HG02623 (cell line): ENCODE results near the gene MFNG.
"Not testable (repeated sequence)": the region's sequence is repeated elsewhere in the genome, so short reads cannot be mapped to it uniquely, and the experiment has no call there.

Source experiments
- ATAC-seq: cut with Tn5 transposase; IDR thresholded peaks from one replicate; pipeline ENCODE4 v1.9.1; 2021; ENCODE audit warnings: moderate library complexity; ENCODE audit not compliant: unreplicated experiment

MFNG gene, protein sequence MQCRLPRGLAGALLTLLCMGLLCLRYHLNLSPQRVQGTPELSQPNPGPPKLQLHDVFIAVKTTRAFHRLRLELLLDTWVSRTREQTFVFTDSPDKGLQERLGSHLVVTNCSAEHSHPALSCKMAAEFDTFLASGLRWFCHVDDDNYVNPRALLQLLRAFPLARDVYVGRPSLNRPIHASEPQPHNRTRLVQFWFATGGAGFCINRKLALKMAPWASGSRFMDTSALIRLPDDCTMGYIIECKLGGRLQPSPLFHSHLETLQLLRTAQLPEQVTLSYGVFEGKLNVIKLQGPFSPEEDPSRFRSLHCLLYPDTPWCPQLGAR

DNA sequence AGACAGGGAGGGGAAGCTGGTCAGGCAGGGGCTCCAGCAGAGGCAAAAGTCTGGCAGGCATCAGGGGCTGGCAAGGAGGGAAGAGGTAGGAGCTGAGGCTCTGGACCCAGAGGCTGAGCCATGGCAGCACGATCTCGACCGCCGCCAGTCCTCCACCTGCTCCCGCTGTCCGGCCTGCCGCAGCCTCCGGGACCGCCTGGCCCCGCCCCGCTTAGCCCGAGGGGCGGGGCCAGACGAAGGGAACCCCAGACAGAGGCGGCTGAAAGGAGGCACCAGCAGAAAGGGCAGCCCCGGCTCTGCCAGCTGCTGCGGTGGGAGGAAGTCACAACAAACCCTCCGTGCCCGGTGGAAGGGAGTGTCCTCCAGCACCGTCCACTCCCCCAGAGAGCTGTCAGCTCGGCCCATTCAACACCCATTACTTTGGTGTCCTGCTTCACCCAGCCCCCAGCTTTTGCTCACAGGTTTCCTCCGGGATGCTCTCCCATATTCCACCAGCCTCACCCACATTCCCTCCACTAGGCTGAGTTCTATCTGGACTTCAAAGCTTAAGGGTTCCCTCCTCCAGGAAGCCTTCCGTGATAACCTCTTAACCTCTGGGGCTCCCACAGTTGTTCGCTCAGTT lies at the start of gene MFNG:
TSS of gene MFNG (minus strand) at position 161 of the 622 bp plus-strand sequence. CDS start 207 bp downstream, outside the sequence.
- ATAC-seq, result no peak

DNA sequence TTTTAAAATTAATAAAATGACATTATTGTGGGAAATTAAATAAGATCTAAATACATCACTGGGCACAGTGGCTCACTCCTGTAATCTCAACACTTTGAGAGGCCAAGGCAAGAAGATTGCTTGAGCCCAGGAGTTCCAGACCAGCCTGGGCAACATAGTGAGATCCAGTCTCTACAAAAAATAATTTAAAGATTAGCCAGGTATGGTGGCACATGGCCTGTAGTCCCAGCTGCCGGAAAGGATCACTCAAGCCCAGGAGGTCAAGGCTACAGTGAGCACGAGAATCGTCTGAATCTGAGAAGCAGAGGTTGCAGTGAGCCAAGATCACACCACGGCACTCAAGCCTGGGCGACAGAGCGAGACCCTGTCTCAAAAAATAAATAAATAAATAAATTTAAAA lies 49.0 kb upstream of the MFNG start:
- no peak for ATAC-seq

DNA sequence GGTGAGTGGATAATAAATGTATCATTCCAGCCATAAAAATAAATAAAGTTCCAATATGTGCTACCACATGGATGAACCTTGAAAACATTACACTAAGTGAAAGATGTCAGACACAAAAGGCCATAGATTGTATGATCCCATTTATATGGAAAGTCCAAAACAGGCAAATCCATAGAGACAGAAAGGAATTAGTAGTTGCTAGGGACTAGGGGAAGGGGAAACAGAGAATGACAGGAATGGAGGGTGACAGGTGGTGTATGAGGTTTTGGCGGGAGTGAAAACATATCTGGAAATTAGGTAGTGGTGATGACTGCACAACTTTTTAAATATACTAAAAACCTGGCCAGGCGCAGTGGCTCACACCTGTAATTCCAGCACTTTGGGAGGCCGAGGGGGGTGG lies 48.3 kb upstream of the MFNG start:
- ATAC-seq, result no peak

DNA sequence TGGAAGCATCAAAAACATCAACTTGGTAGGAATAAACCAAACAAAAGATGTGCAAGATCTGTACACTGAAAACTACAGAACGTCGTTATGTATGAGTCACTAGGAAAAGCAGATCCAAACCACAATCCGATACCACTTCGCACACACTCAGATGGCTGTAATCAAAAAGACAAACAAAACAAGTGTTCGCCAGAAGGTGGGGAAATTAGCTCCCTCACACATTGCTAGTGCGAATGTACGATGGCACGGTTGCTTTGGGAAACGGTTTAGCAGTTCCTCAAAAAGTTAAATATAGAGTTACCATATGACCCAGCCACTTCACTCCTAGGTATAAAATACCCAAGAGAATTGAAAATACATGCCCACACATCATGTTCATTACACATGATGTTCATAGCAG lies 47.8 kb upstream of the MFNG start:
- no peak for ATAC-seq

DNA sequence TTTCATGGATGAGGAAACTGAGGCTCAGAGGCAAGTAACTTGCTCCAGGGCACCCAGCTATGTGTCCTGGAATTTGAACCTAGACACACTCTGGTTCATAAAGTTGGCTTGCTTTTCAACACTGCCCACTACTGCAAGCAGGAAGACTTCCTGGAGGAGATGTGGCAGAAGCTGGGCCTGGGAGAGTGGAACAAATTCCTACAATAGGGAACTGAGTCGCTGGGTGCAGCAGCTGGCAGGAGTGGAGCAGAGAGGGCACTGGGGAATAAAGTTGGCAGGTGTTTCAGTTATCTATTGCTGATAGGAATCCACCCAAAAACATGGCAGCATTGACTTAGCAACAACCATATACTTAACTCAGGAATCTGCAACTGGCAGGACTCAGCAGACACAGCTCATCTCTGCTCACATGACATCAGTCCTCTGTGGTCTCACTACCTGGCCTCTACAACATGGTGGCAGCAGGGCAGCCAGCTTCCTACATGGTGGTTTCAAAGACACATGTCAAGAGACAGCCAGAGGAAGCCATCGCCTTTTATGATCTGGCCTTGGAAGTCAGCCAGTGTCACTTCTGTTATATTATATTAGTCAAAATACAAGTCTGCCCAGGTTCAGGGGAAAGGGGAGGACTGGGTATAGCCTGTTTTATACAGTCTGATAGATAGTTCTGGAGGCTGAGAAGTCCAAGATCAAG lies 43.6 kb upstream of the MFNG start:
- no peak for ATAC-seq

DNA sequence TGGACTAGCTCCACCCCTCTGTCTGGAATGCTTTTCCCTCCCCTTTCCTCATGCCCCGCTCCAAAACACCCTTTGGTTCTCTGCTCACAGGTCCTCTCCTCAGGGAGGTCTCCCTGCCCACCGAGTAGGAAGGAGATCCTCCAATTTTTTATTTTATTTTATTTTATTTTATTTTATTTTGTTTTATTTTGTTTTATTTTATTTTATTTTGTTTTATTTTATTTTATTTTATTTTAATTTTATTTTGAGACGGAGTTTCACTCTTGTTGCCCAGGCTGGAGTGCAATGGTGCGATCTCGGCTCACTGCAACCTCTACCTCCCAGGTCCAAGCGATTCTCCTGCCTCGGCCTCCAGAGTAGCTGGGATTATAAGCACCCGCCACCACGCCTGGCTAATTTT lies 41.8 kb upstream of the MFNG start:
- not testable (repeated sequence) for ATAC-seq

DNA sequence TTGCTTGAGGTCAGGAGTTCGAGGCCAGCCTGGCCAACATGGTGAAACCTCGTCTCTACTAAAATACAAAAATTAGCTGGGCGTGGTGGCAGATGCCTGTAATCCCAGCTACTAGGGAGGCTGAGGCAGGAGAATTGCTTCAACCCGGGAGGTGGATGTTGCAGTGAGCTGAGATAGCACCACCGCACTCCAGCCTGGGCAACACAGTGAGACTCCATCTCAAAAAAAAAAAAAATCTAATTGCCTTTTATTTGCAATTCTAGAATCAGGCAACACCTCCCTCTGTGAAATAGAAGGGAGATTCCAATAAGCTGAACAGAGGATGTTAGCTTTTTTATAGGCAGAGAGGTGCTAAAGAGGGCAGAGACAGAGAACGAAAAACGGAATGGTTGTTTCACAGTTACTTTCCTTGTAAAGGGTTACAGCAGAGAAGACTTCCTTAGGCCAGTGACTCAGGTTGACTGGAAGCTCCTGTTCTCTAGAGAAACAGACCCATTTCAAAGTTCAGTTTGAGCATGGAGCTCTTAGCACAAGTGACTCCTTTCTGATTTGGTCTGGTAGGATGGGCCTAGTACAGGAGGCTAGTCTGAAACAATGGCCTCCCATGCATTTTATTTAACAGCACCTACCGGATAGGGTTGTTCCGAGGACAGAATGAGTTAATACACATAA lies 41.0 kb upstream of the MFNG start:
- ATAC-seq, result not testable (repeated sequence)

DNA sequence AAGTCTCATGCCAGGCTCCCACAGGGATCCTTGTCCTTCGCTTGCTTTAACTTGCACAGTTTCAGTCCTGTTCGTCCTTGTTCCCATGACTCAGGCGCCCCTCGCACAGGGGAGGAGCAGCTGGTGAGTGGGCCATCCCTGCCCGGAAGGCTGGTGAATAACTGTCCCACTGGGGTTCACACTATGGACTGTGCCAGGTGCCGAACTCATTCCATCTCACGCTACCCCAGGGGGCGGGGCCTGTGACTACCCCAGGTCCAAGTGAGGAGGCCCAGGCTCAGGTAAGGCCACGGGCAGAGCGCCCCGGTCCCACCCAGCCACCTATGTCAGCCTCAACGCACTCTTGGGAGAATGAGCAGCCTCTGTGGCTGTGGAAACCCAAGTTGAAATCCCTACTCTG lies 40.2 kb upstream of the MFNG start:
- no peak for ATAC-seq

DNA sequence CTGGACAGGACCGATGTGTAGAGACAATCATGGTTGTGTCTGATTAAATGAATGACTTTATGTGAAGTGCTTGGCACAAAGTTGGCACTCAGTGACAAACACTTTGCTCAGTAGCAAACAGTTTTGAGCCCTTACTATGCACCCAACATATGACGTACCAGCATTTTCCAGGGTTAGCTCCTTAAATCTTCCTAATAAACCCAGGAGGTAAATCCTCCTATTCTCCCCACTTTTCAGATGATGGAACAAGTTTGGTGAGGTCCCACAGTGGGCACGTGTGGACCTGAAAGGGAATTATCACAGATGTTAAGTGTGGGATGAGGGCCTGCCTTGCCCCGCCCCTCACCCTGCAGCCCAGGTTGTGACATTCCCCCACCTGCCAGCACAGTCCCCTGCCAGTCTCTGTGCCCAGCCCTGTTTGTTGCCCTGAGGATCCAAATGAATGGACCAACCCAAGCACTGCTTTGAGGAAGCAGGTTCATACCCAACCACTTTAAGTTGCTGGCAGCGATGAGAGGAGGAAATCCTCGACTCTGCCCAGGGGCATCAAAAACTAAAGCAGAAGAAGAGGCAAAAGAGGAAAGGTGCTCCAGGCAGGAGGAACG lies 39.7 kb upstream of the MFNG start:
- ATAC-seq, result no peak

DNA sequence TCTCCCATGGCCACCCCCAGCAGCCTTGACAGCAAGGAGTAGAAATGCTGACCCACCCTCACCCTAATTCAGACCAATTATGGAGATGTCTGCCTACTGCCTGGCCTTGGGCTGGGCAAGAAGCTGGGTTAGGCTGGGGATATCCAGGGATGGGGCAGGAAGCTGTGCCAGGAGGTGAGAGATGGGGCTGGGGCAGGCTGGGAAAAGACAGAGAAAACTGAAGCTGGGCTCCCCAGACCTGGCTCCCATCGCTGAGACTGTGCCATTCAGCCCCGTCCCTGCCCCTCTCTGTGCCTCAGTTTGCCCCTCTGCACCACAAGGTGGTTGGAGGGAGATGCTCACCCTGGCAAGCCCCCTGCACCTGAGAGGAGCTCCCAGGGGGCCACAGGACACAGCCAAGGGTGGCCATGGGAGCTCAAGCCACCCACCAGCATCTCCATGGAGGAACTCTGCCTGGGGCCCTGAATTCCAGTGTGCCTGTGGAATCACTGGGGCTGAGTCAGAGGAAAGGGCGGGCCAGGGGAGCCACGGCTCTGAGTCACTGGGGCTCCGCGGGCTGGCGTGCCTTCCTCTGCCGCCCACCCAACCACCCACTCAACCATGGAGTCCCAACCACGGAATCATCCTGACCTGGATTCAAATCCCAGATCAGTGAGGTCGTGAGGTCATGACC lies 39.0 kb upstream of the MFNG start:
- ATAC-seq, result no peak

GRCh38 chr22:37522482-37522881 lies 36.3 kb upstream of the MFNG start:
- no peak for ATAC-seq

GRCh38 chr22:37521236-37521739 lies 35.1 kb upstream of the MFNG start:
- ATAC-seq, result no peak

DNA sequence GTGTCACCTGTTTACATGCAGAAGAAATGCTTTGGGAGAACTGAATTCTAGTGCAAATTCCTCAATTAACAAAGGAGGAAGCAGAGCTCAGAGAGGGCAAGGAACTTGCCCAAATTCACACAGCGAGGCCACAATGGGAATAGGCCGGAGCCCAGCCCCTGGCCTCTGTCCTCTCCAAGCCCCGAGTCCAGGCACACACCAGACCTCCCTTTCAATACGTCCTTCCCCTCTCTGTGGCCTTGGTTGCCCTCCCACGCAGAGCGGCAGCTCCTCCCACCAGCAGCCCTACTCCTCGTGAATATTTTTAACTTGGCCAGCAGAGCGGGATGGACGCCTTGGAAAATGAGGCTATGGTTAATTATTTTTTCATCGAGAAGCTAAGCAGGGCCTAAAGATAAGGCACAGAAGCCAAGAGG lies 34.6 kb upstream of the MFNG start:
- no peak for ATAC-seq

GRCh38 chr22:37519268-37520195 lies 33.3 kb upstream of the MFNG start, which contains the start of gene CARD10:
Gene CARD10 (minus strand): TSS chr22:37519415. CDS start chr22:37519200, 215 bp downstream.
- ATAC-seq, result no peak

DNA sequence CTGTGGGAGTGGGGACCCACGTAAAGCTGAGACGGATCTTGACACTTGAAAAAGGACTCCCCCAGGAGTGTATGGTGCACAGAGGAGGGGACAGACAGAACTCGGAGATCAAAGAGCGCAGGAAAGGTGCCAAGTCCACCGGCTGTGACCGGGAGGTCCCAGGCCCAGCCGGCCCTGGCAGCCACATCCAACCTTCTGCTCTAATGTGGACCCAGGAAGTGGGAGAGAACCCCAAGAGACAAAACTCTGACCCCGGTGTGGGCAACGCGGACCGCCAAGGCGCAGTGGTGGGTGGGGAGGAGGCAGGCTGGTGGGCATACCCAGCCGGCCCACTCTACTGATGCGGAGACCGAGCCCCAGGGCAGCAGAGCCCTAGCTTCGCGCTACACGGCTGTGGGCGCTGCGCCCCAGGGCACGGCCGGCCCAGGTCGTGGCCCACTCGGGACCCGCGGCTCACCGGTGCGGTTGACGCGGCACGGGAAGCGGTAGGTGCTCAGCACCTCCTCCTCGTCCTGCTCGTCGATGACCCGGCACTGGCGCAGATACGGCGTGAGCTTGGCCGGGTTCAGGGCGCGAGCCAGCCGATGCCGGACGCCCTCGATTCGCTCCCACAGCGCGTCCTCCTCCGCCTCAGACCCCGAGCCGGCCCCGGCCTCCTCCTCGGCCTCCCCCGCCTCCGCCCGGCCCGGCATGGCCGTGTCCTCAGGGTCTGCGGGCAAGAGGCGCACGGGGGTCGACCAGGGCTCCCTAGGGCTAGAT lies 32.5 kb upstream of the MFNG start:
- no peak for ATAC-seq

- ATAC-seq, result no peak
Observed at GRCh38 chr22:37517826-37518450, 31.8 kb upstream of the MFNG start.

DNA sequence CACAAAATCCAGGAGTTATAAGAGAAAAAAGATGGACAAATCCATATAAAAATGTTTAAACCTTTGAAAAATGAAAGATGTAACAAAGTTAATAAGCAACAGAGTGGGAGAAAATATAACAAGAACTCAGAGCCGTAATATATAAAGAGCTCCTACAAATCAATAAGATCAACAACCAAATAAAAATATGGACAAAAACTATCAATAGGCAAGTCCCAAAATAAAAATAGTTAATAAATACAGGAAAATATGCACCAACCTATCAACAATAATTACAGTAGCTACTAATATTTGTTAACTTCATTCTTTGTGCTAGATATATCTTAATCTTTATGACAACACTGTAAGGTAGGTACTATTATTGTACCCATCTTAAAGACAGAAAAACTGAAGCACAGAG lies 30.3 kb upstream of the MFNG start:
- no peak for ATAC-seq

DNA sequence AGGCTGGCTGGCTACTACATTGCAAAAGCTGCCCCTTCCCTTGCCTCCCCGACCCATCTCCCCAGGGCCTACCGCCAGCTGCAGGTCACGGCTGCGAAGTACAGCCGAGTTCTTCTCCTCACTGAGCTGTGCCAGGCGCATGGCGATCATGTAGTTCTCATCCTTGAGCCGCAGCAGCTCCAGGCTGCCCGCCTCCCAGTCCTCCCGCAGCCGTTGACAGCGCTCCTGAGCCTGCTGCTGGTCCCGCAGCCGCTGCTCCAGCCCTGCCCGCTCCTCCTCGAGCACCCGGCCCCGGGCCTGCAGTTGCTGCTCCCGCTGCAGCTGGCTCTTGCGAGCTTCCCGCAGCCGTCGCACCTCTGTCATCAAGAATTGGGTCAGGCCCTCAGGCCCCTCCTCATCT lies 29.7 kb upstream of the MFNG start:
- ATAC-seq, result no peak
